ENCODE results near the gene RGSL1.

- no peak for TF ChIP-seq REST (IDR thresholded peaks at IDR 0.05; ENCODE audit: insufficient read depth in 1 of 2, low read depth in 2 of 2, low read length in 1 of 2)
- TF ChIP-seq CTCF (IDR thresholded peaks at IDR 0.05): no peak
Measured at GRCh38 chr1:182589931-182590330, 140.0 kb downstream of the RGSL1 start.

All from Panc1 (cell line).